ENCODE results near the gene PRXL2C. TPM values are rescaled to one million over a fixed set of nuclear protein-coding genes. Genes with fewer than 3 reads are reported as not detected.

The PRXL2C gene
- total RNA-seq, 1 donor from 2014 or later = 17.5 TPM

DNA sequence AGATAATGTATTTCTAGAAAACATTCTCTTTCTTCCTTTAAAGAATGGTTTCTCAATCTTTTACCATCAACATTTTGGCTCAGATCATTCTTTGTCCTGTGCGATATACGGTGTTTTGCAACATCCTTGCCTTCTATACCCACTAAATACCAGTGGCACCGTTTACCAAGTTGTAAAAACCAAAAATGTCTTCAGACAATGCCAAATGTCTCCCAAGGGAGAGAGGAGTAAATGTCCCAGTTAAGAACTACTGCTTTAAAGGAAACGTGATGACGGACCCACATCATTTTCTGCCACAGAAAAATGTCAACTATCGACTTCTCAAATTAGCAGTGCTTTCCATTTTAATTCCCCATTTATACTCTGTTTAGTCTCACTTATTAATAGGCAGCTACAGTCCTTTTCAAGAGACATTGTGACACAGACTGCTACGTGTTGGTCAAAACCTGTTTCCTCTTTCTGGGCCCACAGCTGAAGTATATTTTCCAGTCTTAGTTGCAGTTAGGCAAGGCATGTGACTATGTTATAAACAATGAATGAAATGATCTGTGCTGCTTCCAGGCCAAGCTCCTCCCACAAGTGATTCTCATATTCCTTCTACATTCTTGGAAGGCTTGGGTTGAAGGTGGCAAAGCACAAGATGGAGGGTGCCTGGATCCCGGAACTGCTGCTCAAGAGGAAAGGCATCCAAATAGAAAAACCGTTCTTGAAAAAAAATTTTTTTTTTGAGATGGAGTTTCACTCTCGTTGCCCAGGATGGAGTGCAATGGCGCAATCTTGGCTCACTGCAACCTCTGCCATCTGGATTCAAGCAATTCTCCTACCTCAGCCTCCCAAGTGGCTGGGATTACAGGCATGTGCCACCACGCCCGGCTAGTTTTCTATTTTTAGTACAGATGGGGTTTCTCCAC, 8.8 kb downstream of the PRXL2C start:
- TF ChIP-seq CTCF (IDR thresholded peaks at IDR 0.05; ENCODE audit: unreplicated experiment) = no peak
- peaks cover 23% of the 10 kb centered on the region for H3K36me3 Mint-ChIP-seq (ENCODE audit: low read depth, unreplicated experiment)
- H3K27ac Mint-ChIP-seq (ENCODE audit: unreplicated experiment) = no peak overlapping the region
- H3K27me3 Mint-ChIP-seq (ENCODE audit: unreplicated experiment) = no peaks in the 10 kb centered on the region
- peak overlapping the region; percentile 7 for H3K4me3 Mint-ChIP-seq (ENCODE audit: unreplicated experiment)
- no peaks in the 10 kb centered on the region for H3K9me3 Mint-ChIP-seq (ENCODE audit: unreplicated experiment)
- no peaks in the 10 kb centered on the region for H3K4me1 Mint-ChIP-seq (ENCODE audit: unreplicated experiment)
- DNase-seq (ENCODE audit: low spot score) = no peak

GRCh38 chr9:96644137-96644536, 11.0 kb downstream of the PRXL2C start:
- DNase-seq (ENCODE audit: low spot score) = no peak

DNA sequence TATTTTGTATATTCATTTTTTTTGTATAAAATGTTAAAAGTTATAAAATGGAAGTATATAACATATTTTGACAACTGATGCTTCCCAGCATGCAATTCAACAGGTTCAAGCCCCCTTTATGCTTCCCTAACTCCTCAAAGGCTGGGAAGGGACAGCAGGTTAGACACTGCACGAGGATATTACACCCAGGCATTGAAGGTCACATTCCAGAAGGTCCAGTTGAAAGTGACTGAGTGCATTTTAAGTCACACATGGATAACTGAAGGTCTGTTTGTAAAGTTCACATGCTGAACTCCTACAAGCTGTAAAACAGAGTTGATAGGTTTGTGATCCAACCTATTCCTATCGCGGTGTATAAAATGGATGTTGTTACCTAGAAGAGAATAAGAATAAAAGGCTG, 13.6 kb downstream of the PRXL2C start:
- Mint-ChIP-seq H3K36me3 (ENCODE audit: low read depth, unreplicated experiment) (peaks cover 14% of the 10 kb centered on the region), H3K4me3 (ENCODE audit: unreplicated experiment) (no peak overlapping the region), H3K4me1 (ENCODE audit: unreplicated experiment) (no peaks in the 10 kb centered on the region), H3K9me3 (ENCODE audit: unreplicated experiment) (no peaks in the 10 kb centered on the region), H3K27me3 (ENCODE audit: unreplicated experiment) (no peaks in the 10 kb centered on the region), H3K27ac (ENCODE audit: unreplicated experiment) (no peak overlapping the region)
- TF ChIP-seq CTCF (IDR thresholded peaks at IDR 0.05; ENCODE audit: unreplicated experiment) = no peak
- DNase-seq (ENCODE audit: low spot score) = no peak

More at GRCh38 chr9:96644137-96644536, 11.0 kb downstream of the PRXL2C start:
- peaks cover 14% of the 10 kb centered on the region for H3K36me3 Mint-ChIP-seq (ENCODE audit: low read depth, unreplicated experiment)
- no peak overlapping the region for H3K27ac Mint-ChIP-seq (ENCODE audit: unreplicated experiment)
- TF ChIP-seq CTCF (IDR thresholded peaks at IDR 0.05; ENCODE audit: unreplicated experiment) = no peak
- H3K9me3 Mint-ChIP-seq (ENCODE audit: unreplicated experiment) = no peaks in the 10 kb centered on the region
- H3K4me1 Mint-ChIP-seq (ENCODE audit: unreplicated experiment) = no peaks in the 10 kb centered on the region
- H3K4me3 Mint-ChIP-seq (ENCODE audit: unreplicated experiment) = no peak overlapping the region
- H3K27me3 Mint-ChIP-seq (ENCODE audit: unreplicated experiment) = no peaks in the 10 kb centered on the region

DNA sequence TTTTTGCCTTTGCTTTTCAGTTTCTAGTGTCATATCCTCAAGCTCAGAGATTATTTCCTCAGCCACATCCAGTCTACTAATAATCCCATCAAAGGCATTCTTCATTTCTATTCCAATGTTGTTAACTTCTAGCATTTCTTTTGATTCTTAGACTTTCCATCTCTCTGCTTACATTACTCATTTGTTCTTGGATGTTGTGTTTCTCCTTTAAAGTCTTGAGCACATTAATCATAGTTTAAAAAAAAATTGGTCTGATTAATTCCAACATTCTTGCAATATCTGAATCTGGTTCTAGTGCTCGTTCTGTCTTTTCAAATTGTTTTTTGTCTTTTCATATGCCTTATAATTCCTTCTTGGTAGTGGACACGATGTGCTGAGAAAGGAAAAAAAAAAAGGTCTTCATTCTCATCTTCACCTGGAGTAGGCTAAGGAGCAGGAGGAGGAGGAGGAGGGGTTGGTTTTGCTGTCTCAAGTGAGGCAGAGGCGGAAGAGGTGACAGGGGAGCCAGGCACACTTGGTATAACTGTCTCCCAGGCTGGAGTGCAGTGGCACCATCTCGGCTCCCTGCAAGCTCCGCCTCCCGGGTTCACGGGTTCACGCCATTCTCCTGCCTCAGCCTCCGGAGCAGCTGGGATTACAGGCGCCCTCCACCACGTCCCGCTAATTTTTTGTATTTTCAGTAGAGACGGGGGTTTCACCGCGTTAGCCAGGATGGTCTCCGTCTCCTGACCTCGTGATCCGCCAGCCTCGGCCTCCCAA, 16.3 kb downstream of the PRXL2C start:
- no peak overlapping the region for H3K27ac Mint-ChIP-seq (ENCODE audit: unreplicated experiment)
- TF ChIP-seq CTCF (IDR thresholded peaks at IDR 0.05; ENCODE audit: unreplicated experiment) = no peak
- no peaks in the 10 kb centered on the region for H3K27me3 Mint-ChIP-seq (ENCODE audit: unreplicated experiment)
- H3K36me3 Mint-ChIP-seq (ENCODE audit: low read depth, unreplicated experiment) = peaks cover 4% of the 10 kb centered on the region
- H3K4me1 Mint-ChIP-seq (ENCODE audit: unreplicated experiment) = no peaks in the 10 kb centered on the region
- no peak overlapping the region for H3K4me3 Mint-ChIP-seq (ENCODE audit: unreplicated experiment)
- no peak for DNase-seq (ENCODE audit: low spot score)
- H3K9me3 Mint-ChIP-seq (ENCODE audit: unreplicated experiment) = no peaks in the 10 kb centered on the region
